CD4-positive, CD25-positive, alpha-beta regulatory T cell (primary cell): ENCODE data around the gene KCNJ11. TPM values are rescaled to one million over a fixed set of nuclear protein-coding genes. Genes with fewer than 3 reads are reported as not detected.

Experiments
- ATAC-seq, 2 donors: fragments of 150-1000 bp; cut with Tn5 transposase; one replicate each; pipeline ENCODE4 v1.10.0; 2021; ENCODE audit warnings: low read depth in 2 of 2, moderate number of reproducible peaks in 2 of 2, moderate library complexity in 1 of 2
- DNase-seq, 3 donors: peaks; one replicate each; pipeline versions ENCODE4 v3.0.0 to v3.0.0-alpha.2; 2012 to 2022; ENCODE audit warnings: mixed read lengths in 1 of 3
- H3K27ac ChIP-seq: one replicate; pipeline ENCODE4 v1.7.0; 2013; ENCODE audit warnings: mild to moderate bottlenecking, low read length; ENCODE audit not compliant: insufficient read depth, poor library complexity, severe bottlenecking
- H3K27me3 ChIP-seq: one replicate; pipeline ENCODE4 v1.7.0; 2013; ENCODE audit warnings: low read length; ENCODE audit not compliant: control insufficient read depth, insufficient read depth
- H3K36me3 ChIP-seq: one replicate; pipeline ENCODE4 v1.7.0; 2013; ENCODE audit warnings: mild to moderate bottlenecking, low read length, moderate library complexity; ENCODE audit not compliant: control insufficient read depth, insufficient read depth
- H3K4me1 ChIP-seq: 2 replicates; pipeline ENCODE4 v1.7.0; 2013; ENCODE audit warnings: mild to moderate bottlenecking, low read length; ENCODE audit not compliant: insufficient read depth, control insufficient read depth, poor library complexity, severe bottlenecking
- H3K4me3 ChIP-seq: one replicate; pipeline ENCODE4 v1.7.0; 2013; ENCODE audit warnings: low read depth, mild to moderate bottlenecking, low read length, moderate library complexity
- H3K9me3 ChIP-seq, 2 experiments: 1 replicate in 1 of 2; 2 replicates in 1 of 2; pipeline ENCODE4 v1.7.0; 2013; ENCODE audit warnings: low read length in 2 of 2, mild to moderate bottlenecking in 1 of 2, moderate library complexity in 1 of 2; ENCODE audit not compliant: control insufficient read depth in 2 of 2
- H3K27ac Mint-ChIP-seq, 3 donors: one replicate each; pipeline ENCODE4 v1.8.0; 2020 to 2022; ENCODE audit warnings: mild to moderate bottlenecking in 3 of 3, mixed read lengths in 3 of 3, moderate library complexity in 2 of 3
- H3K27me3 Mint-ChIP-seq: one replicate; pipeline ENCODE4 v1.8.0; 2022; ENCODE audit warnings: mild to moderate bottlenecking, mixed read lengths
- H3K36me3 Mint-ChIP-seq: one replicate; pipeline ENCODE4 v1.8.0; 2020; ENCODE audit warnings: mixed read lengths
- H3K4me1 Mint-ChIP-seq, 4 donors: one replicate each; pipeline ENCODE4 v1.8.0; 2020 to 2022; ENCODE audit warnings: mixed read lengths in 4 of 4, mild to moderate bottlenecking in 1 of 4
- H3K4me3 Mint-ChIP-seq, 4 donors: one replicate each; pipeline ENCODE4 v1.8.0; 2020 to 2022; ENCODE audit warnings: mild to moderate bottlenecking in 4 of 4, mixed read lengths in 4 of 4, moderate library complexity in 3 of 4
- H3K9me3 Mint-ChIP-seq, 7 donors: one replicate each; pipeline ENCODE4 v1.8.0; 2020 to 2022; ENCODE audit warnings: mixed read lengths in 7 of 7, mild to moderate bottlenecking in 3 of 7, moderate library complexity in 2 of 7
- polyA plus RNA-seq, 4 donors: library from polyadenylated mRNA; unstranded; fragments of 300-500 nt; fragmentation: Illumina TruSeq; gene quantifications; one replicate each; pipeline ENCODE4 v1.2.3, GENCODE V29; 2021
- total RNA-seq: library from RNA; stranded (reverse); gene quantifications from one replicate; pipeline ENCODE4 v1.2.3, GENCODE V29; 2022

KCNJ11 gene
- total and polyA plus RNA-seq, 5 donors from 2014 or later, result not detected

DNA sequence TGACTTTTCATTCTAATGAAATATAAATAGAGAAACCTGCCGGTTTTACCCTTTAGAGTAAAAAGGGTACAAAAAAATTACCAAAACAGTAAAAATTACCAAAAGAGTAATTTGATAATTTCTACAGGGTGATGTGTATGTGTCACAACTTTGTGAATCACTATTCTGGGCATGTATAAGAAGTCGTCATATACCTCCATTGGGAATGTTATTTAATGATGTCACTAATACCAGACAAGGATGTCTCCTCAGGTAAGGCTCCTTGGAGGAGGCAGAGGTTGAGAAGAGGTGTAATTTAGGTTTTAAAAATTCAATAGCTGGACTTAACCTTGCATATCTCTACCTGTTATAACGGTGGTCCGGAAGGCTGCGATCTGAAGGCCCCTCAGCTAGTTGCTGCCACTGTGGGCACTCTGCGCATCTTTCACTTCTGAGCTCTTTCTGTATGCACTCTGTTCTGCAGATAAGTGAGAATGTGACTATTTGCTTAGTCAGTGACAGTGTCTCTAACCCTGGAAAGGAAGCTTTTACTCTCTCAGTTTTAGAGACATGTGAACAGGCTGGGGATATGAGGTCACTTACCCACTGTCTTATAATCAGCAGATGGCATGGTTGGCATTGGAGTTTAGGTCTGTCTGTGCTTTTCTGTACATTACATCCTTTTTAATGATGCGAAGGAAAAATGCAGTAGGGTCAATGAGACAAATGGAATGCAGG is 37.8 kb downstream of the KCNJ11 start:
- ATAC-seq, result no peak
- peaks cover 11% of the 10 kb centered on the region for H3K27me3 ChIP-seq
- Mint-ChIP-seq H3K9me3 (peaks cover 0 to 6% (median 0%) of the 10 kb centered on the region in 7 donors), H3K27ac (peak overlapping the region in 2 of 3 donors; percentile 67 to 85), H3K4me3 (peak overlapping the region; percentile 82 to 92 (median 86)), H3K27me3 (peaks cover 31% of the 10 kb centered on the region), H3K4me1 (peaks cover 12 to 32% (median 23%) of the 10 kb centered on the region in 4 donors), H3K36me3 (no peaks in the 10 kb centered on the region)
- H3K9me3 ChIP-seq, result no peaks in the 10 kb centered on the region
- peaks cover 37% of the 10 kb centered on the region for H3K4me1 ChIP-seq
- no peak overlapping the region for H3K27ac ChIP-seq
- H3K36me3 ChIP-seq, result no peaks in the 10 kb centered on the region
- peak overlapping the region; percentile 51 for H3K4me3 ChIP-seq
- peak in 1 of 3 donors; percentile 7 for DNase-seq

DNA sequence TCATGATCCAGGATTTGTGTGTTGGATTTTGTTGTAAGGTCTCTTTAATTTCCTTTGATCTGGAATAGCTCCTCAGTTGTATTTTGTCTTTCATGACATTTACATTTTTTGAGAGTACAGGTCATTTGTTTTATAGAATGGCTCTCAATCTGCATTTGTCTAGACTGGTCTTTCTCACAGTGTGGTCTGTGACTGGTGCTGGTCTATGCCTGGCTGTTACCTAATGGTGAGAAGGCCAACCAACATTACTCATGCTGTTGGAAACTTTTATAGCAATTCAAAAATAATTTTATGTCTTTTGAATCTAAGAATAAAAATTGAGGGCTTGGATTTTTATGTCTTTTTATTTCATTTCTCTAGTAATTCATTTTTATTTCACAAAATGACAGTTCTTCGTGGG is 40.8 kb downstream of the KCNJ11 start:
- ATAC-seq (no peak), DNase-seq (no peak)
- Histone ChIP-seq H3K4me3 (no peak overlapping the region), H3K27ac (no peak overlapping the region), H3K9me3 (no peaks in the 10 kb centered on the region), H3K4me1 (peaks cover 17% of the 10 kb centered on the region), H3K36me3 (no peaks in the 10 kb centered on the region), H3K27me3 (peaks cover 2% of the 10 kb centered on the region)
- Mint-ChIP-seq H3K36me3 (peaks cover 4% of the 10 kb centered on the region), H3K4me1 (peaks cover 1 to 14% (median 9%) of the 10 kb centered on the region in 4 donors), H3K27ac (no peak overlapping the region), H3K27me3 (peaks cover 7% of the 10 kb centered on the region), H3K4me3 (no peak overlapping the region), H3K9me3 (peaks cover 0 to under 1% (median 0%) of the 10 kb centered on the region in 7 donors)

DNA sequence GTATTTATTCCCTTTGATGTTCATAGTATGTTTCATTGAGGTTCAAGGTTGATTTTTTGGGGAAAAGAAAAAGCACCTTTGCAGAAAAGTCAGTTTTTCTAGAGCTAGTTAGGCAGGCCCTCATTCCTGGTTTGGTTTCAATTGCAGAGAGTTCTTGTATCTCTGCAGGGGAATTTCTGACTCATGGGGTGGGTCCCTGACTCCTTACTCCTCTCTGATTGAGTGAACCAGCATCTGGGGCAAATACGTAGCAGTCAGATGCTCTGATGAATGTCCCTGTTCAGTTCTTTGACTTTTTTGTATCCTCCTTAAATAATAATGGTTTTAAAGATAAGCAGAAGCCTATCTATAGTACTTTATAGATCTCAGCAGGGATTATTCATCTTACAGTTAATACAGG is 44.6 kb downstream of the KCNJ11 start:
- H3K36me3 ChIP-seq, result no peaks in the 10 kb centered on the region
- no peak overlapping the region for H3K4me3 ChIP-seq
- H3K4me3 Mint-ChIP-seq, result no peak overlapping the region
- no peaks in the 10 kb centered on the region for H3K9me3 Mint-ChIP-seq
- no peaks in the 10 kb centered on the region for H3K4me1 ChIP-seq
- H3K27ac ChIP-seq, result no peak overlapping the region
- peaks cover 7% of the 10 kb centered on the region for H3K36me3 Mint-ChIP-seq
- ATAC-seq (no peak), DNase-seq (no peak)
- H3K4me1 Mint-ChIP-seq, result no peaks in the 10 kb centered on the region
- no peaks in the 10 kb centered on the region for H3K27me3 ChIP-seq
- no peak overlapping the region for H3K27ac Mint-ChIP-seq
- no peaks in the 10 kb centered on the region for H3K9me3 ChIP-seq
- no peaks in the 10 kb centered on the region for H3K27me3 Mint-ChIP-seq

GRCh38 chr11:17343257-17343656 is 45.2 kb downstream of the KCNJ11 start:
- Mint-ChIP-seq H3K27ac (peak overlapping the region in 1 of 3 donors; percentile 20), H3K27me3 (no peaks in the 10 kb centered on the region), H3K4me3 (no peak overlapping the region), H3K4me1 (no peaks in the 10 kb centered on the region), H3K9me3 (no peaks in the 10 kb centered on the region), H3K36me3 (peaks cover 7% of the 10 kb centered on the region)
- Histone ChIP-seq H3K9me3 (no peaks in the 10 kb centered on the region), H3K4me1 (no peaks in the 10 kb centered on the region), H3K36me3 (no peaks in the 10 kb centered on the region), H3K4me3 (no peak overlapping the region), H3K27ac (no peak overlapping the region), H3K27me3 (no peaks in the 10 kb centered on the region)
- DNase-seq (no peak), ATAC-seq (no peak)

Other genes starting within 250 kb of the KCNJ11 start
- 34.4 TPM for gene PIK3C2A, start 180.7 kb downstream of the KCNJ11 start, total RNA-seq
- gene PIK3C2A, start 180.7 kb downstream of the KCNJ11 start, polyA plus RNA-seq, result 10 to 100 TPM in 1 of 4 donors, 1 to 10 TPM in 3; 5.6 to 10.3 (median 8.9) TPM
- 34.7 TPM for gene NUCB2, start 111.9 kb downstream of the KCNJ11 start, total RNA-seq
- gene NUCB2, start 111.9 kb downstream of the KCNJ11 start, polyA plus RNA-seq, result 10 to 100 TPM; 58.7 to 88.2 (median 74.2) TPM
- 0.69 TPM for gene NCR3LG1, start 36.9 kb downstream of the KCNJ11 start, total RNA-seq
- under 1 TPM in 1 of 4 donors, not detected in 3; 0.12 TPM for gene NCR3LG1, start 36.9 kb downstream of the KCNJ11 start, polyA plus RNA-seq
- not detected for gene ABCC8, start 88.2 kb upstream of the KCNJ11 start, total RNA-seq
- not detected for gene ABCC8, start 88.2 kb upstream of the KCNJ11 start, polyA plus RNA-seq
- gene USH1C, start 155.8 kb upstream of the KCNJ11 start, total RNA-seq, result not detected
- gene USH1C, start 155.8 kb upstream of the KCNJ11 start, polyA plus RNA-seq, result not detected
- not detected for gene OTOG, start 158.6 kb upstream of the KCNJ11 start, total RNA-seq
- not detected for gene OTOG, start 158.6 kb upstream of the KCNJ11 start, polyA plus RNA-seq